Endothelial cell (in vitro differentiated cells): ENCODE results near the gene SCAF11. TPM values are rescaled to one million over a fixed set of nuclear protein-coding genes. Genes with fewer than 3 reads are reported as not detected.

Source experiments
- DNase-seq: peaks from one replicate; pipeline ENCODE4 v3.0.0; 2021; ENCODE audit warnings: low spot score
- H3K27ac Mint-ChIP-seq: one replicate; pipeline ENCODE4 v1.8.0; 2021; ENCODE audit warnings: mixed read lengths, inconsistent platforms; ENCODE audit not compliant: unreplicated experiment
- H3K27me3 Mint-ChIP-seq: one replicate; pipeline ENCODE4 v1.8.0; 2021; ENCODE audit warnings: mild to moderate bottlenecking, moderate library complexity, mixed read lengths, inconsistent platforms; ENCODE audit not compliant: unreplicated experiment
- H3K36me3 Mint-ChIP-seq: one replicate; pipeline ENCODE4 v1.8.0; 2021; ENCODE audit warnings: mild to moderate bottlenecking, low read depth, mixed read lengths, inconsistent platforms; ENCODE audit not compliant: unreplicated experiment
- H3K4me1 Mint-ChIP-seq: one replicate; pipeline ENCODE4 v1.8.0; 2021; ENCODE audit warnings: mild to moderate bottlenecking, mixed read lengths, inconsistent platforms; ENCODE audit not compliant: unreplicated experiment
- H3K4me3 Mint-ChIP-seq: one replicate; pipeline ENCODE4 v1.8.0; 2021; ENCODE audit warnings: mild to moderate bottlenecking, mixed read lengths, inconsistent platforms; ENCODE audit not compliant: unreplicated experiment
- H3K9me3 Mint-ChIP-seq: one replicate; pipeline ENCODE4 v1.8.0; 2021; ENCODE audit warnings: mixed read lengths, inconsistent platforms; ENCODE audit not compliant: unreplicated experiment
- CTCF ChIP-seq: fragments of 200-600 bp; sonication (generic); IDR thresholded peaks from one replicate; pipeline ENCODE4 v1.5.0; 2021; ENCODE audit warnings: antibody characterized with exemption; ENCODE audit not compliant: unreplicated experiment
- total RNA-seq: library from RNA; stranded (reverse); fragmentation: NEBNext Ultra II Directional; extraction: Animal tissue kit (Norgen Biotek cat#: 25700); gene quantifications from one replicate; pipeline ENCODE4 v1.2.1, GENCODE V29; 2021; ENCODE audit not compliant: unreplicated experiment

The SCAF11 gene
- total RNA-seq, 1 donor from 2014 or later = 103 TPM

DNA sequence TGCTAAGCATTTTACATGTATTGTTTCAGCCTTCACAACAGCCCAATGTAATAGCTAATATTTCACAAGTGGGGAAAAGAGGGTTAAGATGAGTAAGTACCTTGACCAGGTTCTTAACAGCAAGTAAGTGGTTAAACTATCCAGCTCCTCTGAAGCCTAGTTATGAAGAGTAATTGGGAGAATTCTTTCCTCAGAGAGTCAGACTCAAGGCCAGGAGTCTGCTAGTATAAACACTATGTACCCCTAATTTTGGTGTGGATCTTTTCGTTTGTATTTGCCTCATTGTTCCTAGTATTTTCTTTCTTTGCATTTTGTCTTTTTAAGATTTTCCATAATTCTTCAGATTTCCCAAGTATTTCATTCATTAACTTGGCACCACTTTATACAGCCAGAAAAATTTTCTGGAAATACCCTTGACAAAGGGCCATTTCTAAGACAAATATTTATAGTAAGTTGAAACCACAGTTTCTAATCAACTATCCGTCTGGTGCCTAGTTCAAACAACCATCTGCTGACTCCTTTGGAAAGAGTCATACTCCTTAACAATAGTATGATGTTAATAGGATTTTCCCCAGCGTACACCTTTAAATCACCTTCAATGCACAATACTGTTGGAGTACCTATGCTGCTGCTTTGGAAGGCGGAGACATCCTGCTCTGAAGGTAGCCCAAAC, 81.2 kb downstream of the SCAF11 start:
- no peaks in the 10 kb centered on the region for H3K36me3 Mint-ChIP-seq

GRCh38 chr12:45907955-45908354, 82.4 kb downstream of the SCAF11 start:
- no peak overlapping the region for H3K27ac Mint-ChIP-seq
- no peaks in the 10 kb centered on the region for H3K4me1 Mint-ChIP-seq
- H3K27me3 Mint-ChIP-seq = no peaks in the 10 kb centered on the region
- no peak overlapping the region for H3K4me3 Mint-ChIP-seq
- no peaks in the 10 kb centered on the region for H3K36me3 Mint-ChIP-seq
- no peak for DNase-seq
- TF ChIP-seq CTCF = no peak
- no peaks in the 10 kb centered on the region for H3K9me3 Mint-ChIP-seq

More for the DNA sequence above, 81.2 kb downstream of the SCAF11 start:
- Mint-ChIP-seq H3K4me1 (no peaks in the 10 kb centered on the region), H3K27ac (no peak overlapping the region), H3K27me3 (no peaks in the 10 kb centered on the region), H3K4me3 (no peak overlapping the region), H3K9me3 (no peaks in the 10 kb centered on the region)
- TF ChIP-seq CTCF = no peak
- DNase-seq = no peak

GRCh38 chr12:45898094-45898493, 92.3 kb downstream of the SCAF11 start:
- Mint-ChIP-seq H3K27me3 (peaks cover 2% of the 10 kb centered on the region), H3K36me3 (peaks cover 36% of the 10 kb centered on the region), H3K9me3 (no peaks in the 10 kb centered on the region), H3K27ac (no peak overlapping the region), H3K4me3 (peak overlapping the region; percentile 28), H3K4me1 (peaks cover 7% of the 10 kb centered on the region)
- no peak for TF ChIP-seq CTCF
- DNase-seq = no peak

GRCh38 chr12:45895961-45896360, 94.4 kb downstream of the SCAF11 start:
- H3K4me1 Mint-ChIP-seq = peaks cover 7% of the 10 kb centered on the region

More at GRCh38 chr12:45895961-45896360, 94.4 kb downstream of the SCAF11 start:
- no peaks in the 10 kb centered on the region for H3K9me3 Mint-ChIP-seq
- H3K27me3 Mint-ChIP-seq = peaks cover 2% of the 10 kb centered on the region
- no peak for DNase-seq
- TF ChIP-seq CTCF = no peak
- H3K4me3 Mint-ChIP-seq = no peak overlapping the region
- H3K27ac Mint-ChIP-seq = no peak overlapping the region
- H3K36me3 Mint-ChIP-seq = peaks cover 36% of the 10 kb centered on the region
